Right lobe of liver (tissue), 4 donors: ENCODE results near the gene ARID3B.

Experiments used
- POLR2A ChIP-seq: fragments of 450-650 bp; IDR thresholded peaks from one replicate; pipeline ENCODE4 v1.6.1; 2017; ENCODE audit warnings: antibody characterized with exemption, mild to moderate bottlenecking
- TF ChIP-seq, protein P1 (sequence below), 4 donors: fragments of 200-600 bp in 3 of 4; fragments of 450-650 bp in 1 of 4; IDR thresholded peaks; one replicate each; pipeline versions ENCODE4 v1.5.1 to v1.8.0; 2016 to 2022; ENCODE audit warnings: antibody characterized with exemption in 4 of 4, mild to moderate bottlenecking in 2 of 4
- donor health status: DM: no; HTN: no; CAD: no.
- donor health status: DM: no; HTN: no; CAD: no.
- donor health status: DM: no; HTN: yes; CAD: no.

DNA sequence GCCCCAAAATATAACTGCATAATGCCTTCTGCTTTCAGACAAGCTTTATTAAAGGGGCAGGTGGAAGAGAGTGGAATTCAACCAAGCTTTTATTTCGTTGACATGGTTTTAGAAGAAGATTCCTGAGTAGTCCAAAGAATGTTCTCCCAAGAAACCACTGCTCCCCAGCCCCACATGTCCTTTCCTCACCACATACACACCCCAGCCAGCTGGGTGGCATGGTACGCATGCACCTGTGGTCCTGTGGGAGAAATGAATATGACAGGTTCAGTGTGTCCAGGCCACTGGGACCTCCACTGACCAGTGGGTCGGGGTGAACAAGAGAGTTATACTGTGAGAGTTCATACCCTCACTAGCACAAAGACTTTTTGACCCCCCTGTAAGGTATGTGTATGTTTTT, 30.2 kb downstream of the ARID3B start:
- TF ChIP-seq, protein P1, sequence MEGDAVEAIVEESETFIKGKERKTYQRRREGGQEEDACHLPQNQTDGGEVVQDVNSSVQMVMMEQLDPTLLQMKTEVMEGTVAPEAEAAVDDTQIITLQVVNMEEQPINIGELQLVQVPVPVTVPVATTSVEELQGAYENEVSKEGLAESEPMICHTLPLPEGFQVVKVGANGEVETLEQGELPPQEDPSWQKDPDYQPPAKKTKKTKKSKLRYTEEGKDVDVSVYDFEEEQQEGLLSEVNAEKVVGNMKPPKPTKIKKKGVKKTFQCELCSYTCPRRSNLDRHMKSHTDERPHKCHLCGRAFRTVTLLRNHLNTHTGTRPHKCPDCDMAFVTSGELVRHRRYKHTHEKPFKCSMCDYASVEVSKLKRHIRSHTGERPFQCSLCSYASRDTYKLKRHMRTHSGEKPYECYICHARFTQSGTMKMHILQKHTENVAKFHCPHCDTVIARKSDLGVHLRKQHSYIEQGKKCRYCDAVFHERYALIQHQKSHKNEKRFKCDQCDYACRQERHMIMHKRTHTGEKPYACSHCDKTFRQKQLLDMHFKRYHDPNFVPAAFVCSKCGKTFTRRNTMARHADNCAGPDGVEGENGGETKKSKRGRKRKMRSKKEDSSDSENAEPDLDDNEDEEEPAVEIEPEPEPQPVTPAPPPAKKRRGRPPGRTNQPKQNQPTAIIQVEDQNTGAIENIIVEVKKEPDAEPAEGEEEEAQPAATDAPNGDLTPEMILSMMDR (IDR thresholded peaks at IDR 0.05), result no peak
- TF ChIP-seq POLR2A, result no peak
